ENCODE measurements around the gene SLC38A9.

DNA sequence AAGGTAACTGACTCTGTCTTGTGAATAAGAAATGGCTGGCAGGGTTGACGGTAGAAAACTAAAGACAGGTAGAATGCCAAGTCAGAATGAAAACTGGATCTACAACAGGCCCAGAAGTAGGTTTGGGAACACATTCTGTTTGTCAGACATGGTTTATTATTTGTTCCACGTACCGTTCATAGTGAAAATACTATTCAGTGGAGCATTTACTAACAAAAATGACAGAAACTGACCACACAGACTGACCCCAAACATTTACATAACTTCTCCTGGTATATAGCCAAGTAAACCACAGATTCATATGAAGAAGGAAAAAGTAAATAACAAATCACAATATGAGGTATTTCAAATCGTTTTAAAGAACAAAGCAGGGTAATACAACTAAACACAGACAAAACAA, 73.7 kb downstream of the SLC38A9 start:
- no peak for TF ChIP-seq EZH2phosphoT487 (IDR thresholded peaks at IDR 0.05; ENCODE audit: insufficient read depth, low read depth)
- TF ChIP-seq EZH2 (IDR thresholded peaks at IDR 0.05; ENCODE audit: insufficient read depth, poor library complexity, severe bottlenecking) = no peak

Measured in GM23248 (cell line).